ENCODE results near the gene CIAO3.
"Not testable (repeated sequence)": the region's sequence is repeated elsewhere in the genome, so short reads cannot be mapped to it uniquely, and the experiment has no call there.

The CIAO3 gene

DNA sequence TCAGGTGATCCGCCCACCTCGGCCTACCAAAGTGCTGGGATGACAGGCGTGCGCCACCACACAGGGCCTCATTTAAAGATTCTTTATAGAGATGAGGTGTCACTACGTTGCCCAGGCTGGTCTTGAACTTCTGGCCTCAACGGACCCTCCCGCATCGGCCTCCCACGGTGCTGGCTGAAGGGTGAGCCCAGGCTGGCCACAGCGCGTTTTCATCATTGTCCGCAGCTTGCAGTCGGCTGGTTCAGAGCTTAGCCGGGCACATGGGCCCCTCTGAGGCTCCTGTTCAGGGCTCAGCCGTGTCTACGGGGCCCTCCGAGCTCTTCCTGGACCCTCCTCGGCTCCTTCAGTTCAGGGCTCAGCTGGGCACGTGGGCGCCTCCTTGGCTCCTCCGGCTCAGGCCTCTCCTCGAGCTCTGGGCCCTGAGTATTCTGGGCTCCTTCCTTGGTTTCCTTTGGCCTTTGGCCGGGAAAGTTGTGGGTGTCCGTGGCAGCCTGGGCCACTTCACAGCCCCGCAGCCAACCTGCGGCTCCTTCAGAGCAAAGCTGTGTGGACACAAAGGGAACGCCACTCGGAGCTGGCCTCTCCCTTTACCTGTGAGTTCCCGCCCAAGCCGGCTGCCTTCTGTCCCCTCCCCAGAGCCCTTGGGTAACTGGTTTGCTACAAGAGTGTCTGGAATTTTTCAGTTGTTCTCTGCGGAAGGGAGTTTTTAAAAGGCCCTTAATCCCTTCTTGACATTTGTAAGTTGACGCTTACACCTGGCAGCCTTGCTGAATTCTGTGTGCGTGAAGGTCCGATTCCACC, 18.5 kb upstream of the CIAO3 start:
- FAIRE-seq = no peak

DNA sequence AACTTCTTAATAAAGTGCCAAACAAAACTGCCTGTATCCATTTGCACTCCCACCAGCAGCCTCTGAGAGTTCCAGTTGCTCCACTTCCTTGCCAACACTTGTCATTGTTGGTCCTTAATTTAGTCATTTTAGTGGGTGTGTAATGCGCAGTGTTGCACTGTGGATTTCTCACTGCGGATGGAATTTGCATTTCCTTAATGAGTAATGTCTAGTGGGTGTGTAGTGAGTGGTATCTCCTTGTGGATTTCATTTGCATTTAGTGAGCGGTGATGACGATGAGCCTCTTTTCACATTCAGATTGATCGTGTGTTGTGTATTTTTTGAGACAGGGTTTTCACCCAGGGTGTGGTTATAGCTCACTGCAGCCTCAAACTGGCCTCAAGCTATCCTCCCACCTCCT, 15.6 kb upstream of the CIAO3 start:
- no peak for FAIRE-seq

DNA sequence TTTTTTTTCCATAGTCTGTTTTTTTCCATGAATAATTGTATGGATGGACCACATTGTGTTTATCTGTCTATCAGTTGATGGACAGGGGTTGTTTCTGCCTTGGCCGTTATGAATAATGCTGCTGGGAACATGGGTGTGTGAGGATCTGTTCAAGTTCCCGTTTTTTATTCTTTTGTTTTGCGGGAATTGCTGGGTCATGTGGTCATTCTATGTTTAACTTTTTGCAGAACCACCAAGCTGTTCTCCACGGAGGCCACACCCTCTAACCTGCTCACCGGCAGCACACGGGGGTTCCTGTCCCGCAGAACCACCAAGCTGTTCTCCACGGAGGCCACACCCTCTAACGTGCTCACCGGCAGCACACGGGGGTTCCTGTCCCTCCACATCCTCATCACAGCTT, 13.9 kb upstream of the CIAO3 start:
- FAIRE-seq = no peak

DNA sequence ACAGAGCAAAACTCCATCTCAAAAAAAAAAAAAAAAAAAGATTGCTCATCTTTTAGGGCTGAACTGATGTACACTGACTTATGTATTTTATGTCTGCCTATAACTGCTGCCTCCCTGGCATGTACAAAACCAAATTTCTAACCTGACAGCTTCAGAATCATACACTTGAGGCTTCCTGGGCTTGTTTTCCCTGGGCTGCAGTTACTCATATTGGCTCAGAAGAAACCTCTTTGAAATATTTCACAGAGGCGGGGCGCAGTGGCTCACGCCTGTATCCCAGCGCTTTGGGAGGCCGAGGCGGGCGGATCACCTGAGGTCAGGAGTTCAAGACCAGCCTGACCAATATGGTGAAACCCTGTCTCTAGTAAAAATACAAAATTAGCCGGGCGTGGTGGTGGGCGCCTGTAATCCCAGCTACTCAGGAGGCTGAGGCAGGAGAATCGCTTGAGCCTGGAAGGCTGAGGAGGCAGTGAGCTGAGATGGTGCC, 13.4 kb upstream of the CIAO3 start:
- not testable (repeated sequence) for FAIRE-seq

DNA sequence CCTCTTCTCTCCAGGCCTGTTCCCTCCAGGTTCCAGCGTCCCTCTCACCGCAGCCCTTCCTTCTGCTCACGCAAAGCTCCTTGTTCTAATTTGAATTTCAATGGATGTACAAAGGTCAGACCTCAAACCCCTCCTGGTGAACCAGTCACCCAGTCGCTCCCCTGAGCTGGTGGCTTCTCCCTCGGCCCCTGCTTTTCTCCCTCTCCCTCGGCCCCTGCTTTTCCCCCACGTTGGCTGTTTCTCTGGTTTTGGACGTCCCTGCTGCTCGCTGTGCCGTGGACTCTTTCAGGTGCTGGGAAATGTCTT, 11.2 kb upstream of the CIAO3 start:
- no peak for FAIRE-seq

DNA sequence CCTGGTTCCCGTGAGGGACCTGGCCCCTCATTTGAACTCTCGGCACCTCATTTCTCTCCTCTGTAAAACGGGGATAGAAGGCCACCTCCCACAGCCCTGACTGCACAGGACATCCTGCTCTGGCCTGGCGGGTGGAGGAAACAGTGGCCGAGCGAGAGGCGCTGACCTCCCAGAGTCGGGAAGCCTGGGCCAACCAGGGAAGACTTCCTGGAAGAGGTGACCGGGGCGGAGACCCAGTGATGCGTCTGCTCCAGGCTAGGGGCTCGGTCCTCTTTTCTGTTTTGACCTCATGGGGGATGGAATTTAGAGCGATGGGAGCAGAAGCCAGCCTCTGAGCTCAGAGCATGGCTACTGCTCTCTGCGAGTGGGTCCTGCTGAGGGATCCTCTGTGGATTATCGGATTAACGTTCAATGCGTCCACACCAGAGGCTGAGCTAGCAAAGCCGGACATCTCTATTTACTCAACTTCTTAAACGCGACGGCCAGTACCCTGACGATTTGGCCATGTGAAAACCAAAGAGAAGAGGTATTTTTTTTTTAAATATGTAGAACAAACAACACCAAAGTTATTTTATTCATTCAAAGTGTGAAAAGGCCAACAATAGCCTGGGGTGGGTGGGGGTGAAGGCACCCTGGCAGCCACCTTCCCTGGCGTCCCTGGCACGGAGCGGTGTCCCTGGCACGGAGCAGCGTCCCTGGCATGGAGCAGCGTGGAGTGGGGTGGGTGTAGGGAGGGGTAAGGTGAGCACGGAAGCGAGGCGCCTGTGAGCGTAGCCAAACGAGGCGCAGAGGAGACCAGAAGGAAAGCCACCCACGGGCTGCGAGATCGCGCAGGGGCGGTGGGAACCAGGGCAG, 10.6 kb upstream of the CIAO3 start:
- no peak for FAIRE-seq

DNA sequence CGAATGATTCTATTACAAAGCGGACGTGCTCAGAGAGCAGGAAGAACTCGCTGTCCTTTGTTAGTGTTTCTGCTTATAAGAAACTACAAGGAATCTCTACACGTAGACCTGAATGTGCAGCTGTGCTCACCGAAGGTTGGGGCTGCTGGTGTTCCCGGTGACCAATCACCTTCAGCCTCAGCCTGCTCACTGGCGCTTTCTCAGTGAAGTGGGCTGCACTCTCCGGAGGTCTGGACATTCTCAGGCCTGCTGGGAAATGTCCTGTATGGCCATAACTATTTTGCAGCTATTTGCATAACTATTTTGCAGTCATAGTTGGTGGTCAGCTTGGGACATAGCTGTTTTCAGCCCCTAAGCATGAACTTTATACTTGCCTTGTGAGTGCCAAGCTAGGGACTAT, 9.7 kb upstream of the CIAO3 start:
- FAIRE-seq = no peak

DNA sequence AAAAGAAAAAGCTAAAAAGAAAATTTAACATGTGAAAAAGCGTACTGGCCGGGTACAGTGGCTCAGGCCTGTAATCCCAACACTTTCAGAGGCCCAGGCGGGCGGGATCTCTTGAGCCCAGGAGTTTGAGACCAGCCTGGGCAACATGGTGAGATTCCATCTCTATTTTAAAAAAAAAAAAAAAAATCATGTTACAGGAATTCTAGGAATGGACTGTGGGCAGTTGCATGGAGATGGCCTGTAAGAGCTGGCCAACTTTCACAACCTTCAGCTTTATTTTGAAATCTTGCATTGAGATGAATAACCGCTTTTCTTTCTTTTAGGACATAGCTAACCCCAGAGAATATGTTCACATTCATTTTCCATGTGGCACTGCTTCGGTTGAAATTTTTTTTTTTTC, 8.2 kb upstream of the CIAO3 start:
- FAIRE-seq = no peak

DNA sequence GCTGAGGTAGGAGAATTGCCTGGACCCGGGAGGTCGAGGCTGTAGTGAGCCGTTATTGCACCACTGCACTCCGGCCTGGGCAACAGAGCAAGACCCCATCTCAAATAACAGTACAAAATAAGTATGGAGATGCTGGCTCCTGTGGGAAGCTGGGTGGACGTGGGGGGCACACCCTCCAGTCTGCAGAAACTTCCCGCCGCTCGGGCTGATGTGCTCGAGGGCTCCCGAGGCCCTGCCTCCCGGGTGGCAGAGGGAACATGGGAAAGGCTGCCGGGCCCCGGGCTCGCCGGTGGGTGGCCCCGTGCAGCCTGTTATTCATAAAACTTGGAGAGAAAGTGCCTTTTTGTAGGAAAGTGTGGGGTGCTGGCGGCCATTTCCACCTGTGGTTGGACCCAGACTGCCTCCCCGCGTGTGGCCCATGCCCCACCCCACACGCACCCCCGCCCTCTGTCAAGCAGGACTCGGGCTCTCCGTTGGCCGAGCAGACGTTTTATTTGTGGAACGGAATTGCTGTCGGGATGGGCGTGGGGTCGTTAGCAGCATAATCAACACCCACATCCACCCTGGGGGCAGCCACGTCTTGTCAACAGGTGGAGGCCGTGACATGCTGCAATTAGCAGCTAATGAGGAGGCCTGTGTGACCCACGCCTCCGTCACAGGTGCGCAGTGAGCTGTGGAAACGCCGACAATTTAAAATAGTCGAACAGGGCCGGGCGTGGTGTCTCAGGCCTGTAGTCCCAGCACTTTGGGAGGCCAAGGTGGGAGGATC, 7.4 kb upstream of the CIAO3 start:
- FAIRE-seq = no peak

DNA sequence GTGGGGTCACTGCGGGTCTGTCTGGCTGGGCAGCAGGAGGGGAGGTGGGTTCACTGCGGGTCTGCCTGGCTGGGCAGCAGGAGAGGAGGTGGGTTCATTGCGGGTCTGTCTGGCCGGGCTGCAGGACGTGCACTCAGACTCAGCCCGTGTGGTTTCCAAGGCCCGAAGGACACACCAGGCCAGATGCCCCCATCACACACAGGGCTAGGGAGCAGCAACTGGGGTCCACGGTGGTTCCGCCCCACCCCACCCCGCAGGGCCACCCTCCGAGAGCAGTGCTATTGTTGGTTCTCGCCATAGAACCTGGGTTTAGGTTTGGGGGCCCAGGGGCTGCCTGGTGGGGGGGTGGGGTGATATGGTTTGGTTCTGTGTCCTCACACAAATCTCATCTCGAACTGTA, 5.8 kb upstream of the CIAO3 start:
- FAIRE-seq = no peak

DNA sequence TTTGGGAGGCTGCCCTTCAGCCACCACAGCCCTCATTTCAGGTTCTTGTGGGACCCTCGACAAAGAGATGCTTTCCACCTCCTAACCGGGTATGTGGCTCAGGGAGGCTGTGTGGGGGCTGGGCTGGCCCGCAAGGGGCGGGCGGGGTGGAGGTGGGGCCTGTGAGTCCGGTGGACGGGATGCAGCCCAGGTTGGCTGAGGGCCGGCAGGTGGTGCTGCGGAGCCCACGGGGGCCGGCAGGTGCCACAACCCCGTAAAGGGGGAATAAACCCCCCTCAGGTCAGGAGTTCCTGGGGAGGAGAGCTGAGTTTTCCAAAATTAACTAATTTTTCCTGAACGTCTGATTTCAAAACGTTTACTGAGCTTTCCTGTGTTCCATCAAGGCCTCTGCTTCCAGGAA, 4.9 kb upstream of the CIAO3 start:
- FAIRE-seq = no peak

DNA sequence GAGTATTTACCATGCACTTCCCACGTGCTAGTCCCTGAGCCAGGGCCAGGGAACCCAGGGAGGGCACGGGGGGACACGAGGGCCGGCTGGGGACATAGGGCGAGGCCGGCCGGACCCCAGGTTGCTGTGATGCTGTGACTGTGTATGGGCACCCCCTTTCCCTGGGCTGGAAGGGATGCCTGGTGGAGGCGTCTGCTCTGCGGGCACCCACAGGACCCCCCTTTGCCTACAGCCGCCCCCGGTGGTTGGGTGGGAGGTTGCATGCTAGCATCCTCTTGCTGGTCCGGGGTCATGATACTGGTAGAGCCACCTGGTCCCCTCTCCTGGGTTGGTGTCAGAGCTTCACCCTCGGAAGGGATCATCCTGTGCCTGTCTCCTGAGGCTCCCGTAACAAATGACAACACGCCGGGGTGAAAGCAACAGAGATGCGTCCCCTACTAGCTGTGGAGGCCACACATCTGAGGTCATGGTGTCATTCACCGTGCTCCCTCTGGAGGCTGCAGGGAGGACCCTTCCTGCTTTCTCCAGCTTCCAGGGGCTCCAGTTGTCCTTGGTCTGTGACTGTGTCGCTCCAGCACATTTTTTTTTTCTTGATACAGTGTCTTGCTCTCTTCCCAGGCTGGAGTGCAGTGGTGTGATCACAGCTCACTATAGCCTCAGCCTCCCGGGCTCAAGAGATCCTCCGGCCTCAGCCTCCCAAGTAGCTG, 3.1 kb upstream of the CIAO3 start:
- FAIRE-seq = no peak

DNA sequence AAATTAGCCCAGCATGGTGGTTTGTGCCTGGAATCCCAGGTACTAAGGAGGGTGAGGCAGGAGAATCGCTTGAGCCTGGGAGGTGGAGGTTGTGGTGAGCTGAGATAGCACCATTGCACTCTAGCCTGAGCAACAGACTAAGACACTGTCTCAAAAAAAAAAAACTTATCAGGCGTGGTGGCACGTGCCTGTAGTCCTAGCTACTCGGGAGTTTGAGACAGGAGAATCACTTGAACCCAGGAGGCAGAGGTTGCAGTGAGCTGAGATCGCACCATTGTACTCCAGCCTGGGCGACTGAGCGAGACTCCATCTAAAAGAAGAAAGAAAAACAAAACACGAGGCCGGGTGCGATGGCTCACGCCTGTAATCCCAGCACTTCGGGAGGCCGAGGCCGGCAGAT, 2.1 kb upstream of the CIAO3 start:
- not testable (repeated sequence) for FAIRE-seq

DNA sequence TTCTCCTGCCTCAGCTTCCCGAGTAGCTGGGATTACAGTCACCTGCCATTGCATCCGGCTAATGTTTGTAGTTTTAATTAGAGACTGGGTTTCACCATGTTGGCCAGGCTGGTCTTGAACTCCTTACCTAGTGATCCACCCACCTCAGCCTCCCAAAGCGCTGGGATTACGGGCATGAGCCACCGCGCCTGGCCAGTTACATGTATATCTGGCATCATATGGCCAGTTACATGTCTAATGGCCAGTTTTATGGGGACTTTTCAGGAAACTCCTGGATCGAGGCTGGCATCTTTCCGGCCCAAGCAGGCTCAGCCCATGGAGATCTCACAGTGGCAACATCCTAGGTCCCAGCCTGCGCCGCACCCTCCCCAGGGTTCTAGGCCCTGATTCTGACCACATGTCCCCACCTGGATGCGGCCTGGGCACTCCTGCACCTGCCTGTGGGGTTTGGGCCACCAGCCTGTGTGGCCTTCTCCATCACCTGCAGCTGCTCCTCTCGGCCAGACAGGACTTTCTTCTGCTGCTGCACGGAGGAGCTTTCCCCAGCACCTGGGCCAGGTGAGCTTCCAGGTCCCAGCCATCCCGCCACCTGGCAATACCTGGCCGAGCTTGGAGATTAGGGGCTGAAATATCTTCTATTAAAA, 1.3 kb upstream of the CIAO3 start:
- FAIRE-seq = no peak

DNA sequence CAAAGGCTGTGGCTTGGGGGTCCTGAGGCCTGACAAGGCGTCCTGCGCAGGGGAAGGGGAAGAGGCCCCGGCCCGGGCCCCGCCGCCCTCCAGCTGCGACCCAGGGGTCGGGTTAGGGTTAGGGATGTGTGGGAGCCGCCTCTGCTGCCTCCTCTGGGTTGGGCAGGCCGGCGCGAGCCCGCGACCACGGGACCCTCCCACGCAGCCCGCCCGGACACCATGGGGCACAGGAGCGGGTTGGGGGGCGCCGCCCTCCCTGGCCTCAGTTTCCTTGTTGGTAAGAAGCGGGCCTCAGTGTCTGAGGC, 386 bp downstream of the CIAO3 start:
- no peak for FAIRE-seq

DNA sequence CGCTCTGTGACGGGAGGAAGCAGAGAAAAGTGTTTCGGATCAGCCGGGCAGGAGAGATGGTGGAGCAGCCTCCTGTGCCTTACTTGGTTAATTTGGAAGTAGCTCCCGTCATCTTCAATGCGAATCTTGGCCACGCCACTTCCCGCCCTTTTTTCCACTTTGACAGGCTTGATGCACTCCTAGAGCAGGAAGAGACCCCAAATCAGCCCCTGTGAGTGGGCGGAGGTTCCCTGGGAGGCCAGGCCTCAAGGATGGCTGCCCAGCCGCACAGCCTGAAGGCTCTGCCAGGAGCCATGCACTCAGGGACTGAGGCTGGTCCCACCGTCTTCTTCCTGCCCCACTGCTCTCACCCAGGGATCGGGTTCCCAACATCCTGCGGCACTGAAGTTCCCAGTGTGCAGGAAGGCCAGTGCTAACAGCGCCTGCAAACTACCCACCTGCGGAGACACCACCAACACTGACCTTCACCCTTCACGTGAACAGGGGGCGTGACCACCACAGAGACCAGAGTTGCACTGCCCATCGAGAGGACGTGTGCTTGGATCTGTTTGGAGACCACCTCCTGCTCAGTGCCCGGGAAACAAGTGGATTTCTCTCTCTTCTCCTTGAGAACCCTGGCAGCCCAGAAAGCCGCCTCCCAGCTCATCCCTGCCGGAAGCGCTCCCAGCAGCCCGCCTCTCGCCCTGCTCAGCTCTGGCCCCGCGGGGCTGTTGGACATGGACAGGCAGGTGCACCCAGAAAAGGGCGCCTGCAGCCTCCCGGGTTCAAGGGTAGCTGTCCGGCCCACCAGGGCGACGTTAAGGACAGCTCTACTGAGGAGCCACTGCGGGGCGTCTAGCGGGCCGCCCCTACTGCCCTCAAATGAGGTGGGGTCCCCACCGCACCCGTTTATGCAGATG, 988 bp downstream of the CIAO3 start:
- no peak for FAIRE-seq

DNA sequence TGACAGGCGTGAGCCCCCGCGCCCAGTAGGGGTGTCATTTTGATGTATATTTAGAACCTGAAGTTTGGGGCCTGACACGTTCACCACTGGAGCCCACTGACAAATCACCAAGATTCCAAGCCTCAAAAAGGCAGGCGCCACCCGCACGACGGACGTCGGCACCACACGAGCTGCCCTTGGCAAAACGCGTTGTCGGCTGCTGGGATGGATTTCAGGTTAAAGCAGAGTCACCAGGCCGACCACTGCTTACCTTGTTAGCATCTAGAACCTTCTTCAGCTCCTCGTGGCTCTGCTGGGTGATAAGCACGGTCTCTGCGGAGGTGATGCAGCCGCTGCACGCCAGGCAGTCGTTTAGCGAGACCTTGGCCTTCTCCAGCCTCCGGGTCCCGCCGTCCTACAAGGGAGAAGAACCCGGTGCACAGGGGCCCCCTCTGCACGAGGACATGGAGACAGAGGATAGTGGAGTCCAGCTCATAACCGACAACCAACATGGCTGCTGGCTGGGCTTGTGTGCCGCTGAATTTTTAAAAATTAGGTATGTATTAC, 3.8 kb downstream of the CIAO3 start:
- FAIRE-seq = no peak

DNA sequence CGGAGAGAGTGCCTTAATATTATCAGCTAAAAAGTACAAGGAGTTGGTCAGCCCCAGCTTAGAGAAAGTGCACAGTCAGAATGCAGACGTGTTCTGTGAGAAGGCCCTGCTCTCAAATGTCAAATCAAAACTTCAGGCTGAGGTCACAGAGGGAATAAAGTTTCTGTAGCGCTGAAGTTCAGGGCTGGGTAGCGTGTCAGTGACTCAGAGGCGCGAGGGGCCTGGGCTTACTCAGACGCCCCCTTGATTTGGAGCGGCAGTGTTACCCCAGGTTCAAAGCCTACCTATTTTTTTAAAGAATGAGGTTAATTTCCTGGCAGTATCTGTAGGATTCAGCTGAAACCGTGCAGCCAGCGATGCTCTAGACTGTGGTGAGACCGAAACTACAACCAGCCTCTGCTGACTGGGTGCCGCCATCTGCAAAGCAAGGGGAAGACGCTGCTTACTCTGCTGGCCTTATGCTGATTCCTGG, 4.8 kb downstream of the CIAO3 start:
- no peak for FAIRE-seq

DNA sequence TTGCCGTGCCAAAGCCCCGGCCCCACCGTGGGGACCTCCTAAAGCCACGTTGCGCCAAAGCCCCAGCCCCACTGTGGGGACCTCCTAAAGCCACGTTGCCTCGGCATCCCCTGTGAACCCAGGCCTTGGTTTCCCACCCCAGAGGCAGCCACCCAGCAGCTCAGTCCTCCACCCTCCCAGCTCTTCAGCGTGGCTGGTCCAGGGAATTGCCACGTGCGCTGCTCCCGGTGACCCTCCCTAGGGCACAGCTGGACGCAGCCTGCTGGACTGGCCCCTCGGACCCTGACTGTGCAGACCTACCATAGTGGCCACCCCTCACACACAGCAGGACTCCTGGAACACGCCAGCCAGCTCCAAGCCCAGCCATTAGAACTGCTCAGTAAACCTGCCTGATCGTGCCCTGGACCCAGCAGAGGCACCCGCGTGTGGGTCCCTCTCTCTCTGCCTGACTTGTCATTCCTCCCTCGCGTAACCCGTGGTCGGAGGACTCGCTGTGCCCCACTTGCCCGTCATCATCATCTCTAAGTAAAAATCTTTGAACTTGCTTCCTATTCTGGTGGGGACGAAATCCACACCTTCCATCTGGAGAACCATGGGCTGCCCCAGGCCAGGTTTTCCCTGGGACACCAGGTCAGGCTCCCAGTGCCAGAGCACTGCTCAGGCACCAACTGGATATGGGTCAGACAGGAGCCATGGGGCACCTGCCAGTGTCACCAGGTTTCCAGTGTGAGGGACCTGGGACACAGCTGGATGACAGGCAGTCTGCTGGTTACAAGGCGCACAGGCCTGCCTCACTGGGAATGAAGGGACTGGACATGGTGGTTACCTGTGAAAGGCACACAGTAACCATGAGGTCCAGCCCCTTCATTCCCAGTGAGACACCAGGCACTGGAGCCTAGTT, 5.6 kb downstream of the CIAO3 start:
- FAIRE-seq = no peak

Data from A204.1 (cell line).